Neural cell (in vitro differentiated cells): ENCODE results near the gene CHTF8. TPM values are rescaled to one million over a fixed set of nuclear protein-coding genes. Genes with fewer than 3 reads are reported as not detected.
"Not testable (repeated sequence)": the region's sequence is repeated elsewhere in the genome, so short reads cannot be mapped to it uniquely, and the experiment has no call there.

Source experiments
- H2AFZ ChIP-seq: fragments of 200-600, 300-800 bp; sonication (generic), shearing (Covaris generic); 2 replicates; pipeline ENCODE4 v1.6.0; 2014; ENCODE audit warnings: low read depth, mild to moderate bottlenecking, antibody characterized with exemption, low read length, moderate library complexity
- H3F3A ChIP-seq: fragments of 200-600 bp; shearing (Covaris generic); 2 replicates; pipeline ENCODE4 v1.6.1; 2016; ENCODE audit warnings: mild to moderate bottlenecking, moderate library complexity, mixed read lengths, antibody characterized with exemption, low read length; ENCODE audit not compliant: insufficient read depth, poor library complexity, severe bottlenecking
- H3K27ac ChIP-seq: fragments of 200-600, 300-800 bp; sonication (generic), shearing (Covaris generic); 2 replicates; pipeline ENCODE4 v1.5.1; 2014; ENCODE audit warnings: mild to moderate bottlenecking, low read length, moderate library complexity
- H3K27me3 ChIP-seq: fragments of 300-800, 200-600 bp; sonication (generic), shearing (Covaris generic); 2 replicates; pipeline ENCODE4 v1.6.0; 2014; ENCODE audit warnings: mild to moderate bottlenecking, low read depth, low read length, moderate library complexity; ENCODE audit not compliant: insufficient read depth
- H3K36me3 ChIP-seq: fragments of 300-800, 200-600 bp; sonication (generic), shearing (Covaris generic); 2 replicates; pipeline ENCODE4 v1.5.1; 2014; ENCODE audit warnings: mild to moderate bottlenecking, antibody characterized with exemption, low read length, moderate library complexity; ENCODE audit not compliant: insufficient read depth
- H3K4me2 ChIP-seq: fragments of 300-800, 200-600 bp; sonication (generic), shearing (Covaris generic); 2 replicates; pipeline ENCODE4 v1.6.0; 2014; ENCODE audit warnings: mild to moderate bottlenecking, low read length
- H3K4me3 ChIP-seq: fragments of 300-800, 200-600 bp; sonication (generic), shearing (Covaris generic); 2 replicates; pipeline ENCODE4 v1.5.1; 2014; ENCODE audit warnings: mild to moderate bottlenecking, low read length, moderate library complexity
- H3K79me2 ChIP-seq: fragments of 200-600 bp; shearing (Covaris generic); replicated peaks from 2 replicates; pipeline ENCODE4 v1.6.0; 2014; ENCODE audit warnings: mild to moderate bottlenecking, low read length, moderate library complexity; ENCODE audit not compliant: insufficient read depth
- H3K9ac ChIP-seq: fragments of 300-800, 200-600 bp; sonication (generic), shearing (Covaris generic); 2 replicates; pipeline ENCODE4 v1.6.1; 2016; ENCODE audit warnings: mild to moderate bottlenecking, low read length, mixed read lengths
- H3K9me2 ChIP-seq: fragments of 200-600 bp; shearing (Covaris generic); 2 replicates; pipeline ENCODE4 v1.6.1; 2016; ENCODE audit warnings: mild to moderate bottlenecking, low read length, mixed read lengths; ENCODE audit not compliant: insufficient read depth
- H3K9me3 ChIP-seq: fragments of 200-600, 300-800 bp; sonication (generic), shearing (Covaris generic); 2 replicates; pipeline ENCODE4 v1.6.1; 2016; ENCODE audit warnings: mild to moderate bottlenecking, mixed run types, low read length, moderate library complexity, mixed read lengths
- H4K20me1 ChIP-seq: fragments of 200-600 bp; shearing (Covaris generic); 2 replicates; pipeline ENCODE4 v1.6.1; 2016; ENCODE audit warnings: mild to moderate bottlenecking, mixed run types; ENCODE audit not compliant: insufficient read depth
- CTCF ChIP-seq: fragments of 450-650 bp; IDR thresholded peaks from 2 replicates; pipeline ENCODE4 v1.5.1; 2014; ENCODE audit warnings: antibody characterized with exemption, mild to moderate bottlenecking, moderate library complexity; ENCODE audit not compliant: poor library complexity, severe bottlenecking
- EP300 ChIP-seq: fragments of 450-650 bp; conservative IDR thresholded peaks from 2 replicates; pipeline ENCODE4 v1.6.1; 2014; ENCODE audit warnings: antibody characterized with exemption, mild to moderate bottlenecking, moderate library complexity; ENCODE audit not compliant: poor library complexity, severe bottlenecking
- EZH2 ChIP-seq: fragments of 200-600, 300-800 bp; shearing (Covaris generic), sonication (generic); IDR thresholded peaks from 2 replicates; pipeline ENCODE4 v1.6.1; 2014; ENCODE audit warnings: antibody characterized with exemption, low read length, borderline replicate concordance, mild to moderate bottlenecking; ENCODE audit not compliant: insufficient read depth, poor library complexity, severe bottlenecking
- MXI1 ChIP-seq: fragments of 450-650 bp; conservative IDR thresholded peaks from 2 replicates; pipeline ENCODE4 v1.6.1; 2014; ENCODE audit warnings: antibody characterized with exemption, mild to moderate bottlenecking; ENCODE audit not compliant: poor library complexity, severe bottlenecking
- POLR2AphosphoS5 ChIP-seq: IDR thresholded peaks from 2 replicates; pipeline ENCODE4 v1.6.1; 2012
- RAD21 ChIP-seq: fragments of 450-650 bp; conservative IDR thresholded peaks from 2 replicates; pipeline ENCODE4 v1.6.1; 2014; ENCODE audit warnings: antibody characterized with exemption, mild to moderate bottlenecking, moderate library complexity
- SMC3 ChIP-seq: fragments of 450-650 bp; conservative IDR thresholded peaks from 2 replicates; pipeline ENCODE4 v1.6.1; 2014; ENCODE audit warnings: antibody characterized with exemption, mild to moderate bottlenecking, moderate library complexity; ENCODE audit not compliant: poor library complexity
- TAF1 ChIP-seq: IDR thresholded peaks from 2 replicates; pipeline ENCODE4 v1.6.1; 2012; ENCODE audit warnings: low read depth
- polyA plus RNA-seq: library from polyadenylated mRNA; depleted of rRNA; stranded (reverse); fragments of >200 nt; gene quantifications from 2 replicates; pipeline ENCODE4 v1.2.3, GENCODE V29; 2014
- TF ChIP-seq, protein P1 (sequence below): IDR thresholded peaks from 2 replicates; pipeline ENCODE4 v1.6.1; 2012; ENCODE audit warnings: borderline replicate concordance

The CHTF8 gene
- polyA plus RNA-seq, 1 donor from 2014 or later: 109 TPM

DNA sequence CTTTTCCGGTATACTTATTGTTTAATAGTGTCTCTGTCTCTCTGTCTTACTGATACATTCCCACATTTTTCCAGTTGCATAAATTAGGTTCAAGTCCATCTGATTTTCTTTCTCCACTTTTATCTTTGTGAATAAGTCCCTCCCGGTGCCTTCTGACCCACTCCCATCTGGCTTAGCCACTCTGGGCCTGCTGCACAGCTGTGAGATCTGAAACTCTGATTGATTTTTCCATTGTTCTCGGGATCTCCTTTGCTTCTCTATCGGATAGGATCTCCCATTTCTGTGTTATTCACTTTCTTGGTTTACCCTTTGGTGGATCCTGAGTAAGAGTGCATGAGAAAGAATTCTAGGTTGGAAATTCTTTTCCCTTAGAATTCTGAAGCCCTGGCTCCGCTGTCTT lies 8.6 kb upstream of the CHTF8 start:
- H3F3A ChIP-seq: no peaks in the 10 kb centered on the region
- no peaks in the 10 kb centered on the region for H3K27me3 ChIP-seq
- no peaks in the 10 kb centered on the region for H4K20me1 ChIP-seq
- no peak overlapping the region for H3K4me2 ChIP-seq
- H3K9me2 ChIP-seq: no peaks in the 10 kb centered on the region
- H3K4me3 ChIP-seq: no peak overlapping the region
- no peak overlapping the region for H3K9ac ChIP-seq
- peaks cover 3% of the 10 kb centered on the region for H3K36me3 ChIP-seq
- no peaks in the 10 kb centered on the region for H3K9me3 ChIP-seq
- no peak for TF ChIP-seq CTCF
- no peak for TF ChIP-seq POLR2AphosphoS5
- no peak for TF ChIP-seq TAF1
- TF ChIP-seq EP300: no peak
- TF ChIP-seq, protein P1, sequence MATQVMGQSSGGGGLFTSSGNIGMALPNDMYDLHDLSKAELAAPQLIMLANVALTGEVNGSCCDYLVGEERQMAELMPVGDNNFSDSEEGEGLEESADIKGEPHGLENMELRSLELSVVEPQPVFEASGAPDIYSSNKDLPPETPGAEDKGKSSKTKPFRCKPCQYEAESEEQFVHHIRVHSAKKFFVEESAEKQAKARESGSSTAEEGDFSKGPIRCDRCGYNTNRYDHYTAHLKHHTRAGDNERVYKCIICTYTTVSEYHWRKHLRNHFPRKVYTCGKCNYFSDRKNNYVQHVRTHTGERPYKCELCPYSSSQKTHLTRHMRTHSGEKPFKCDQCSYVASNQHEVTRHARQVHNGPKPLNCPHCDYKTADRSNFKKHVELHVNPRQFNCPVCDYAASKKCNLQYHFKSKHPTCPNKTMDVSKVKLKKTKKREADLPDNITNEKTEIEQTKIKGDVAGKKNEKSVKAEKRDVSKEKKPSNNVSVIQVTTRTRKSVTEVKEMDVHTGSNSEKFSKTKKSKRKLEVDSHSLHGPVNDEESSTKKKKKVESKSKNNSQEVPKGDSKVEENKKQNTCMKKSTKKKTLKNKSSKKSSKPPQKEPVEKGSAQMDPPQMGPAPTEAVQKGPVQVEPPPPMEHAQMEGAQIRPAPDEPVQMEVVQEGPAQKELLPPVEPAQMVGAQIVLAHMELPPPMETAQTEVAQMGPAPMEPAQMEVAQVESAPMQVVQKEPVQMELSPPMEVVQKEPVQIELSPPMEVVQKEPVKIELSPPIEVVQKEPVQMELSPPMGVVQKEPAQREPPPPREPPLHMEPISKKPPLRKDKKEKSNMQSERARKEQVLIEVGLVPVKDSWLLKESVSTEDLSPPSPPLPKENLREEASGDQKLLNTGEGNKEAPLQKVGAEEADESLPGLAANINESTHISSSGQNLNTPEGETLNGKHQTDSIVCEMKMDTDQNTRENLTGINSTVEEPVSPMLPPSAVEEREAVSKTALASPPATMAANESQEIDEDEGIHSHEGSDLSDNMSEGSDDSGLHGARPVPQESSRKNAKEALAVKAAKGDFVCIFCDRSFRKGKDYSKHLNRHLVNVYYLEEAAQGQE: no peak
- no peak for TF ChIP-seq EZH2
- TF ChIP-seq SMC3: no peak
- TF ChIP-seq RAD21: no peak
- no peak for TF ChIP-seq MXI1
- no peak overlapping the region for H2AFZ ChIP-seq
- H3K79me2 ChIP-seq: peaks cover 8% of the 10 kb centered on the region
- no peak overlapping the region for H3K27ac ChIP-seq

DNA sequence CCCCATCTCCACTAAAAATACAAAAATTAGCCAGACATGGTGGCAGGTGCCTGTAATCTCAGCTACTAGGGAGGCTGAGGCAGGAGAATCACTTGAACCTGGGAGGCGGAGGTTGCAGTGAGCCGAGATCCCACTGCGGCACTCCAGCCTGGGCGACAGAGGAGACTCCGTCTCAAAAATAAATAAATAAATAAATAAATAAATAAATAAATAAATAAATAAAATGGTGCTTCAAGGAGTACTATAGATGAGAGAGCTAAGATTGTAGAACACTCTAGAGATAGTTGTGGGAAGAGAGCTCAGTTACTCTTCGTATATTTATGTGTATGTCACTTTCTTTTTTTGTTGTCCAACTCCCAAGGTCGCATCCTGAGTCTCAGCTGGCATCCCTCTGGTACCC lies 7.1 kb upstream of the CHTF8 start:
- not testable (repeated sequence) for H4K20me1 ChIP-seq, H3K9me2 ChIP-seq, H3F3A ChIP-seq, H3K4me3 ChIP-seq, H3K9me3 ChIP-seq, H3K36me3 ChIP-seq, H3K27ac ChIP-seq, H3K4me2 ChIP-seq, H3K9ac ChIP-seq, H2AFZ ChIP-seq, H3K27me3 ChIP-seq
- H3K79me2 ChIP-seq: peaks cover 20% of the 10 kb centered on the region

GRCh38 chr16:69138608-69139007 lies 6.2 kb upstream of the CHTF8 start:
- Histone ChIP-seq H2AFZ (no peak overlapping the region), H4K20me1 (no peaks in the 10 kb centered on the region), H3K27me3 (no peaks in the 10 kb centered on the region), H3K9ac (no peak overlapping the region), H3K4me3 (no peak overlapping the region), H3K27ac (no peak overlapping the region), H3K9me2 (no peaks in the 10 kb centered on the region), H3K36me3 (peaks cover 3% of the 10 kb centered on the region), H3F3A (no peaks in the 10 kb centered on the region), H3K9me3 (no peaks in the 10 kb centered on the region), H3K4me2 (no peak overlapping the region), H3K79me2 (peaks cover 29% of the 10 kb centered on the region)
- TF ChIP-seq POLR2AphosphoS5: no peak
- no peak for TF ChIP-seq SMC3
- TF ChIP-seq EP300: no peak
- TF ChIP-seq, protein P1: no peak
- no peak for TF ChIP-seq EZH2
- TF ChIP-seq CTCF: no peak
- TF ChIP-seq RAD21: no peak
- no peak for TF ChIP-seq TAF1
- TF ChIP-seq MXI1: no peak
